Subcutaneous abdominal adipose tissue (tissue), 5 donors: ENCODE measurements around the gene DEF6.

ENCODE experiments used
- H3K27ac ChIP-seq: one replicate; pipeline ENCODE4 v1.7.0; 2013; ENCODE audit warnings: low read depth, mild to moderate bottlenecking, inconsistent platforms, low read length, moderate library complexity
- H3K27me3 ChIP-seq, 5 donors: one replicate each; pipeline ENCODE4 v1.7.0; 2013; ENCODE audit warnings: low read length in 5 of 5, inconsistent platforms in 1 of 5; ENCODE audit not compliant: control insufficient read depth in 5 of 5, insufficient read depth in 4 of 5
- H3K36me3 ChIP-seq, 5 donors: one replicate each; pipeline ENCODE4 v1.7.0; 2013; ENCODE audit warnings: low read length in 5 of 5; ENCODE audit not compliant: control insufficient read depth in 5 of 5, insufficient read depth in 5 of 5
- H3K4me1 ChIP-seq, 5 donors: one replicate each; pipeline ENCODE4 v1.7.0; 2013; ENCODE audit warnings: low read length in 5 of 5, mild to moderate bottlenecking in 3 of 5, moderate library complexity in 1 of 5; ENCODE audit not compliant: control insufficient read depth in 5 of 5, insufficient read depth in 5 of 5
- H3K4me3 ChIP-seq, 5 donors: one replicate each; pipeline ENCODE4 v1.7.0; 2013; ENCODE audit warnings: low read length in 5 of 5, low read depth in 1 of 5
- H3K9ac ChIP-seq, 5 donors: one replicate each; pipeline ENCODE4 v1.7.0; 2013; ENCODE audit warnings: low read length in 5 of 5, mild to moderate bottlenecking in 4 of 5, moderate library complexity in 3 of 5
- H3K9me3 ChIP-seq, 5 donors: one replicate each; pipeline ENCODE4 v1.7.0; 2013; ENCODE audit warnings: low read length in 5 of 5; ENCODE audit not compliant: control insufficient read depth in 5 of 5
- donor health status: healthy.
- donor health status: healthy.
- donor health status: healthy.
- donor health status: healthy.
- donor health status: healthy.

The DEF6 gene

DNA sequence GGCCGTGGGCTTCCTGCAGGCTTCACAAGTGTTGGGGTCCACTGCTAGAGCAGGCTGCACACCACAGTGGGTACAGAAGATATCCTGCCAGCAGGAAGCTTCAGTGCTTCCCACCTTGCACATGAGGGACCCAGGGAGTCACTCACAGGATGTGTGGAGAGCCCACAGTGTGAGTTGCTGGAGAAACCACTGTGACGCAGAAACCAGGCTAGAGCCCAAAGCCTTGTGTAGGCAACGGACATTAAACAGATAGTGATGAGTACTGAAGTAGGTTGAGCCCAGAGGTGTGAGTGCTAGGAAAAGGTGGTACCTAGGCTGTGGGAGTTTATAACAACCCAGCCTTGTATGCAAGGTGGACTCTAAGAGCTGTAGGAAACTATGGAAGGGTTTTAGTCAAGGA is 18.9 kb upstream of the DEF6 start:
- Histone ChIP-seq H3K9ac (no peak overlapping the region), H3K36me3 (peaks cover 5 to 32% (median 27%) of the 10 kb centered on the region in 5 donors), H3K9me3 (no peaks in the 10 kb centered on the region), H3K27me3 (no peaks in the 10 kb centered on the region), H3K27ac (no peak overlapping the region), H3K4me1 (peaks cover 0 to 19% (median 5%) of the 10 kb centered on the region in 5 donors), H3K4me3 (no peak overlapping the region)

DNA sequence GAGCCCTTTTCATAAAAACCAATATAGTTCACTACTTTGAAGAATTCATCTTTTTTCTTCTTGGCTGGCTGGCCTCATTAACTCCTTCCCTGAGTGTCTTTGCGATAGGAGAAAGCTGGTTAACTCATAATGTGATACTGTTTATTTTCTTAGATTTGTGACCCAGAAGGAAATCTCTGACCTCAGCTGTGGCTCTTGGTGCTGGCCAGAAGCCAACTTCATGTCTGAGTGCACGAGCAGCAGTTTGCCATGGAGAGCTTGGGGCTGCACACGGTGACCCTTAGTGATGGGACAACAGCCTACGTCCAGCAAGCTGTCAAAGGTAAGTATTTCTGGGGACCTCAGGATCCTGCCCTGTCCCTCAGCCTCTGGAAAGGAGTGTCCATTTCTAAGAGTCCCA is 16.7 kb upstream of the DEF6 start:
- Histone ChIP-seq H3K9ac (no peak overlapping the region), H3K4me3 (no peak overlapping the region), H3K27ac (no peak overlapping the region), H3K36me3 (peaks cover 11 to 52% (median 40%) of the 10 kb centered on the region in 5 donors), H3K4me1 (peaks cover 0 to 12% (median 0%) of the 10 kb centered on the region in 5 donors), H3K27me3 (no peaks in the 10 kb centered on the region), H3K9me3 (no peaks in the 10 kb centered on the region)

DNA sequence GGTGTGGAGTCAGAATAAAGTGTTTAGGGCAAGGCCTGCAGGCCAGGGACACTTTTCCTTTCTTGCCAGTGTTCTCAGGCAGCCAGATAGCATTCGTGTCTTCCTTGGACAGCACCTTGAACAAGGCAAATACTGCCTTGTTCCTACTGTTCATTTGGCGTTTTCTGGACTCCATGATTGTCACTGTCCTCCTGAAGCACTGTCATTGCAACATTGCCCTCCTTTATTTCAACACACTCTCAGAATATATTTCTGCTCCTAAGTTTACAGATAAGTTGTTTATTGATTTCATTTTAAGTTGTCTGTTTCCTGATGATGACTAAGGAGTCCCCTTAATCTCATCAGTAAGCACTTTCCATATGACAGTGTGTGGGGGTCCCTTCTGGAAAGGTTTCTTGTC is 15.1 kb upstream of the DEF6 start:
- no peaks in the 10 kb centered on the region for H3K27me3 ChIP-seq
- no peak overlapping the region for H3K4me3 ChIP-seq
- H3K9me3 ChIP-seq: no peaks in the 10 kb centered on the region
- peaks cover 11 to 67% (median 56%) of the 10 kb centered on the region in 5 donors for H3K36me3 ChIP-seq
- H3K9ac ChIP-seq: no peak overlapping the region
- no peak overlapping the region for H3K27ac ChIP-seq
- H3K4me1 ChIP-seq: peaks cover 0 to 12% (median 0%) of the 10 kb centered on the region in 5 donors

DNA sequence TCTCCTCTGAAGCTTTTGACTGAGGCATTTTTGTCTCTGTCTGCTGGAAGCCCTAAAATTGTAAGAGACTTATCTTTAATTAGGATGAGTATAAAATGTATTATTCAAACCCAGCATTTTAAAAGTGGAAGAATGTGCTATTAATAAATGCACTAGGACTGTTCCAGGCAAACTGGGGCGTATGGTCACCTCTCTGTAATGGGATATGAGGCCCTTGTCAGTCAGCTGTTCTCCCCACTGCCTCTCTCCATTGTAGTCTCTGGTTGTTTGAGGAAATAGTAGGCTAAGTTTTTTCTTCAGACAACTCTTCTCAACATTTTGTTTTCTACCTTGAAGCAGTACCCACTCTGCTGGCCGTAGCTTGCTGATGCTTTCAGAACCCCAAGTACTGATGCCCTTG is 14.3 kb upstream of the DEF6 start:
- Histone ChIP-seq H3K4me3 (no peak overlapping the region), H3K9me3 (no peaks in the 10 kb centered on the region), H3K36me3 (peaks cover 11 to 76% (median 65%) of the 10 kb centered on the region in 5 donors), H3K27ac (no peak overlapping the region), H3K4me1 (peaks cover 0 to 12% (median 0%) of the 10 kb centered on the region in 5 donors), H3K9ac (no peak overlapping the region), H3K27me3 (no peaks in the 10 kb centered on the region)

DNA sequence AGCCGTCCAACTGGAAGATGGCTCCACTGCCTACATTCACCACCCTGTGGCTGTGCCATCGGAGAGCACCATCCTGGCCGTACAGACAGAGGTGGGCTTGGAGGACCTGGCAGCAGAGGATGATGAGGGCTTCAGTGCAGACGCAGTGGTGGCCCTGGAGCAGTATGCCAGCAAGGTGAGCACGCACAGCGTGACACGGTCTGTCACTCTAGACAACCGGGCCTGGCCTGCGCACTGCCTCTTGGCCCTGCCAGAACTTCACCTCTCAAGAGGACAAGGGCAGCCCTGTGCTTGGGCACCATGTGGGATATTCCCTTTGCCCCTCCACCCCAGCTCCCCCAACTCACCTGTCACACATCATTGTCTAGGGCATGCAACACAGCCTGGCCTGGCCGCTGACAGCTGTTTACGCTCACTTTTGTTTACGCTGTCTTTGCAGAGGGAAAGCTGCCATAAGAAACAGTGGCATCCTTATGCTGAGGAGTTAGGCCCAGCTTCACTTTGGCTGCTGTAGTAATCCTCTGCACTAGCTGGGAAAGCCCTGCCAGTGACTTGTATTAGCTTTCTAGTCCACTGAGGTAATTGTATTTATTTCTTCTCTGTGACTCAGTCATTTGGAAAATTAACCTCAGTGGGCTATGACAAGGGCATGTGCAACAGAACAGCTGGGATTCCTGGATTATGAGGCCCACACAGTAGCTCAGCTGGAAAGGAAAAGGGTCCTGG is 9.8 kb upstream of the DEF6 start:
- no peak overlapping the region for H3K9ac ChIP-seq
- peaks cover 6 to 97% (median 91%) of the 10 kb centered on the region in 5 donors for H3K36me3 ChIP-seq
- H3K27me3 ChIP-seq: no peaks in the 10 kb centered on the region
- peaks cover 0 to 6% (median 0%) of the 10 kb centered on the region in 5 donors for H3K4me1 ChIP-seq
- no peaks in the 10 kb centered on the region for H3K9me3 ChIP-seq
- no peak overlapping the region for H3K27ac ChIP-seq
- H3K4me3 ChIP-seq: no peak overlapping the region

DNA sequence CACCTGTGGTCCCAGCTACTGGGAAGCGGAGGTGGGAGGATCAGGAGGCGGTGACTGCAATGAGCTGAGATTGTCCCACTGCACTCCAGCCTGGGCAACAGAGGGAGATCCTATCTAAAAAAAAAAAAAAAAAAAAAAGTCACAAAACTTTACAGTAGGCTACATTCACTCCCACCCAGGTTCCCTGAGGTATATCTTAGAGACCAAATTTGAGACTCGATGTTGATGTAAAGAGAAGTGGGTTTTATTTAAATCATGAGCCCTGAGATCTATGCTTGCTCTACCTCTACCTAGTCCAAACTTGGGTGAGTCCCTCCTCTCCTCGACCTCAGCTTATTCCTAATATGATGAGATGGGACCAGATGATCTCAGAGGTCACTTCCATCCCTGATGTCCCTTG is 8.8 kb upstream of the DEF6 start:
- Histone ChIP-seq H3K27ac (no peak overlapping the region), H3K4me3 (no peak overlapping the region), H3K9ac (no peak overlapping the region), H3K4me1 (no peaks in the 10 kb centered on the region), H3K27me3 (no peaks in the 10 kb centered on the region), H3K9me3 (no peaks in the 10 kb centered on the region), H3K36me3 (peaks cover 6 to 97% (median 91%) of the 10 kb centered on the region in 5 donors)

DNA sequence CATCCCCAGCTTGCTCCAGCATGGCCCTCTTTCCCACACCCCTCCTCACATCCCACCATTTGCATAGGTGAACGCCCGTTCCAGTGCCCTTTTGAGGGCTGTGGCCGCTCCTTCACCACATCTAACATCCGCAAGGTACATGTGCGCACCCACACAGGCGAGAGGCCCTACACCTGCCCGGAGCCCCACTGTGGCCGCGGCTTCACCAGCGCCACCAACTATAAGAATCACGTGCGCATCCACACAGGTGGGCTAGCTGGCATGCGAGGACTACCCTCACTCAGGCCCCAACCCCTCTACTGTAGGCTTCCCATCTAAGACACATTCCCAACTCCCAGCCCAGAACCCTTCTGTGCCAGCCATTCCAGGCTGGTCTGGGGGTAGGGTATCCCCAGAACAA is 6.1 kb upstream of the DEF6 start:
- no peaks in the 10 kb centered on the region for H3K4me1 ChIP-seq
- no peak overlapping the region for H3K4me3 ChIP-seq
- peaks cover 0 to 96% (median 94%) of the 10 kb centered on the region in 5 donors for H3K36me3 ChIP-seq
- no peak overlapping the region for H3K27ac ChIP-seq
- no peak overlapping the region for H3K9ac ChIP-seq
- no peaks in the 10 kb centered on the region for H3K27me3 ChIP-seq
- H3K9me3 ChIP-seq: no peaks in the 10 kb centered on the region

DNA sequence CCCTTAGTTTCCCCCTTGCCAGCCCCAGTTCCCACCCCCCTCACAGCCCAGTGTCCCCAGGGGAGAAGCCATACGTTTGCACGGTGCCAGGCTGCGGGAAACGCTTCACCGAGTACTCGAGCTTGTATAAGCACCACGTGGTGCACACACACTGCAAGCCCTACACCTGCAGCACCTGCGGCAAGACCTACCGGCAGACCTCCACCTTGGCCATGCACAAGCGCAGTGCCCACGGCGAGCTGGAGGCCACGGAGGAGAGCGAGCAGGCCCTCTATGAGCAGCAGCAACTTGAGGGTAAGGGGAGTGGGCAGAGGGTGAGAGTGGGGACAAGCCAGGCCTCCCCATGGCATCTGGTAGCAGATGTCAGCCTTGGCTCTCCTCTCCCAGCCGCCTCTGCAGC is 5.1 kb upstream of the DEF6 start:
- Histone ChIP-seq H3K4me1 (peaks cover 3 to 8% (median 7%) of the 10 kb centered on the region in 5 donors), H3K36me3 (peaks cover 0 to 90% (median 85%) of the 10 kb centered on the region in 5 donors), H3K9ac (no peak overlapping the region), H3K27ac (no peak overlapping the region), H3K9me3 (no peaks in the 10 kb centered on the region), H3K27me3 (no peaks in the 10 kb centered on the region), H3K4me3 (no peak overlapping the region)

DNA sequence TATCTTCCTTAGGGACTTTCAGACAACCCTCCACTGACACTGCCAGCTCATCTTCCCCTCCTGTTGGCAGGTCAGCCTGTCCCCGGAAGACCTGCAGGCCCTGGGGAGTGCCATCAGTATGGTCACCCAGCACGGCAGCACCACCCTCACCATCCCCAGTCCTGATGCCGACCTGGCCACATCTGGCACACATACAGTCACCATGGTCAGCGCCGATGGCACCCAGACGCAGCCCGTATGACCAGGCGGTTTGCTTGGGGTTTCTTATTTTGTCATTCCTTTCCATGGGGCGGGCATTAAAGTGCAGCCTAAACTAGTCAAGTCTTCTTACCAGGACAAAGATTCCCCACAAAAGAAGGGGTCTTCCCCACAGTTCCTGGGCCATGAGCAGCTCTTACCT is 3.9 kb upstream of the DEF6 start:
- no peak overlapping the region for H3K9ac ChIP-seq
- peaks cover 0 to 78% (median 73%) of the 10 kb centered on the region in 5 donors for H3K36me3 ChIP-seq

DNA sequence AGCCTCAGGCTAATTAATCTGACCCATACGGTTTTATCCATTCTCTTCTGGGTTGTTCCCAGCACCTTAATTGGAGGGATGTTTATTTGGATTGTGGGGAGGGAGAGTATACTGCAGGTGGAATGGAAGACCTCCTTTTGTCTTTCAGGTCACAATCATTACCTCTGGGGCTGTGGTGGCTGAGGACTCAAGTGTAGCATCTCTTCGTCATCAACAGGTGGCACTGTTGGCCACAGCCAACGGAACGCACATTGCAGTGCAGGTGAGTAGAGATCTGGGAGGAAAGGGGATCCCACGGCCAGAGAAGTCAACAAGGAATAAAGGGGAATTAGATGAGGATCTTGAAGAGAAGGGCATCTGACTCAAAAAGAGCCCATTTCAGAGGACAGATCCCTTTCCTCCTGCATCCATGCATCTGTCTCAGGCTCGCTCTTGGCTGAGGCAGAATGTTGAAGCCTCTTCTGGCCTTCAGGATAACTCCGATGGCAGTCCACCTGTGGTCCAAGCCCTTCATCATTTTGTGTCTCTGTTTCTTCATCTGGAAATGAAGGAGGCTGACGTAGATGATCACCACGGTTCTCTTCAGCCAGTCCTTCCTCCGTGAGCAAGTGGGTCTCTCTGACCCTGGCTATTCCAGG is 3.2 kb upstream of the DEF6 start:
- no peak overlapping the region for H3K4me3 ChIP-seq
- no peaks in the 10 kb centered on the region for H3K9me3 ChIP-seq
- H3K27me3 ChIP-seq: no peaks in the 10 kb centered on the region
- H3K9ac ChIP-seq: no peak overlapping the region
- H3K4me1 ChIP-seq: peaks cover 3 to 26% (median 14%) of the 10 kb centered on the region in 5 donors
- peaks cover 0 to 71% (median 65%) of the 10 kb centered on the region in 5 donors for H3K36me3 ChIP-seq
- H3K27ac ChIP-seq: no peak overlapping the region

More for the DNA sequence above, 3.9 kb upstream of the DEF6 start:
- H3K27ac ChIP-seq: no peak overlapping the region
- H3K4me3 ChIP-seq: no peak overlapping the region
- peaks cover 3 to 20% (median 14%) of the 10 kb centered on the region in 5 donors for H3K4me1 ChIP-seq
- H3K27me3 ChIP-seq: no peaks in the 10 kb centered on the region
- H3K9me3 ChIP-seq: no peaks in the 10 kb centered on the region
